H1 (cell line): ENCODE measurements around the gene C11orf54. TPM values are rescaled to one million over a fixed set of nuclear protein-coding genes. Genes with fewer than 3 reads are reported as not detected.

Experiments used
- ATF2 ChIP-seq: IDR thresholded peaks from 2 replicates; pipeline ENCODE4 v1.6.1; 2012; ENCODE audit warnings: low read length, inconsistent platforms
- ATF3 ChIP-seq: IDR thresholded peaks from 2 replicates; pipeline ENCODE4 v1.6.1; 2011; ENCODE audit warnings: low read depth, mild to moderate bottlenecking, low read length; ENCODE audit not compliant: insufficient read depth
- BACH1 ChIP-seq: IDR thresholded peaks from 2 replicates; pipeline ENCODE4 v1.6.1; 2012; ENCODE audit warnings: low read length, improper control_type of control experiment
- BRCA1 ChIP-seq: IDR thresholded peaks from 2 replicates; pipeline ENCODE4 v1.6.1; 2012; ENCODE audit warnings: low read depth, low read length, improper control_type of control experiment
- CHD2 ChIP-seq: IDR thresholded peaks from 2 replicates; pipeline ENCODE4 v1.6.1; 2012; ENCODE audit warnings: low read length, improper control_type of control experiment
- CTCF ChIP-seq, 3 experiments: IDR thresholded peaks; 1 replicate in 2 of 3; 2 replicates in 1 of 3; pipeline versions ENCODE4 v1.5.1 to v1.6.1; 2011; ENCODE audit warnings: low read length in 3 of 3, mild to moderate bottlenecking in 3 of 3, inconsistent platforms in 2 of 3, low read depth in 1 of 3, moderate library complexity in 1 of 3; ENCODE audit not compliant: insufficient read depth in 1 of 3; ENCODE audit errors: control extremely low read depth in 1 of 3
- EZH2 ChIP-seq: fragments of 200-600 bp; sonication (generic); IDR thresholded peaks from 2 replicates; pipeline ENCODE4 v1.7.1; 2012; ENCODE audit warnings: low read depth, mild to moderate bottlenecking, moderate library complexity, low read length, inconsistent platforms; ENCODE audit not compliant: severe bottlenecking
- FOSL1 ChIP-seq: IDR thresholded peaks from 2 replicates; pipeline ENCODE4 v1.6.1; 2011; ENCODE audit warnings: mild to moderate bottlenecking, low read depth, low read length, moderate library complexity; ENCODE audit not compliant: insufficient read depth
- GTF2F1 ChIP-seq: IDR thresholded peaks from 2 replicates; pipeline ENCODE4 v1.6.1; 2012; ENCODE audit warnings: low read depth, low read length, improper control_type of control experiment, borderline replicate concordance
- HDAC6 ChIP-seq: IDR thresholded peaks from one replicate; pipeline ENCODE4 v1.7.1; 2012; ENCODE audit warnings: low read depth, mild to moderate bottlenecking, inconsistent platforms, low read length, moderate library complexity
- JUN ChIP-seq: IDR thresholded peaks from 2 replicates; pipeline ENCODE4 v1.6.1; 2011; ENCODE audit warnings: low read depth, mild to moderate bottlenecking, improper control_type of control experiment, low read length
- JUND ChIP-seq: IDR thresholded peaks from 2 replicates; pipeline ENCODE4 v1.6.1; 2011; ENCODE audit warnings: mild to moderate bottlenecking, improper control_type of control experiment, low read length
- KDM1A ChIP-seq: fragments of 200-600, 300-600 bp; sonication (generic); IDR thresholded peaks from 2 replicates; pipeline ENCODE4 v1.7.1; 2016; ENCODE audit warnings: mild to moderate bottlenecking, low read length, borderline replicate concordance
- POU5F1 ChIP-seq: IDR thresholded peaks from 2 replicates; pipeline ENCODE4 v1.6.1; 2011; ENCODE audit warnings: low read depth, mild to moderate bottlenecking, low read length, moderate library complexity
- RXRA ChIP-seq: IDR thresholded peaks from 2 replicates; pipeline ENCODE4 v1.6.1; 2011; ENCODE audit warnings: low read depth, mild to moderate bottlenecking, low read length, moderate library complexity; ENCODE audit not compliant: insufficient read depth
- SAP30 ChIP-seq: fragments of 300-600 bp; sonication (generic); IDR thresholded peaks from 2 replicates; pipeline ENCODE4 v1.7.1; 2012; ENCODE audit warnings: low read length, moderate library complexity, mild to moderate bottlenecking, inconsistent platforms; ENCODE audit not compliant: insufficient read depth, insufficient replicate concordance
- SP1 ChIP-seq: IDR thresholded peaks from 2 replicates; pipeline ENCODE4 v1.6.1; 2011; ENCODE audit warnings: low read depth, low read length
- SP2 ChIP-seq: IDR thresholded peaks from 2 replicates; pipeline ENCODE4 v1.6.1; 2012; ENCODE audit warnings: mild to moderate bottlenecking, low read length, inconsistent platforms
- TAF1 ChIP-seq: IDR thresholded peaks from 2 replicates; pipeline ENCODE4 v1.6.1; 2011; ENCODE audit warnings: mild to moderate bottlenecking, low read depth, low read length
- ZNF274 ChIP-seq: IDR thresholded peaks from 2 replicates; pipeline ENCODE4 v1.7.0; 2012; ENCODE audit warnings: low read length, borderline replicate concordance; ENCODE audit errors: extremely low read depth
- polyA plus RNA-seq, 7 experiments: library from polyadenylated mRNA; depleted of rRNA in 3 of 7; stranded (reverse) in 5 of 7; unstranded in 2 of 7; fragments of >200 nt in 5 of 7; fragments of 200-250 nt in 2 of 7; gene quantifications; 1 replicate in 5 of 7; 2 replicates in 1 of 7; 4 replicates in 1 of 7; pipeline versions ENCODE4 v1.2.1 to v1.2.3, GENCODE V29; 2011 to 2013; ENCODE audit warnings: missing spikeins in 2 of 7, mixed read lengths in 2 of 7
- total RNA-seq: library from RNA; stranded (reverse); fragmentation: NEBNext Ultra II Directional; extraction: Animal tissue kit (Norgen Biotek cat#: 25700); gene quantifications from 2 replicates; pipeline ENCODE4 v1.2.1, GENCODE V29; 2021

The C11orf54 gene
- total and polyA plus RNA-seq, 2 of the 8 experiments (the other 6 are each of a cell fraction or from before 2014, with no cell fraction given) = 14.7 to 24.5 TPM

DNA sequence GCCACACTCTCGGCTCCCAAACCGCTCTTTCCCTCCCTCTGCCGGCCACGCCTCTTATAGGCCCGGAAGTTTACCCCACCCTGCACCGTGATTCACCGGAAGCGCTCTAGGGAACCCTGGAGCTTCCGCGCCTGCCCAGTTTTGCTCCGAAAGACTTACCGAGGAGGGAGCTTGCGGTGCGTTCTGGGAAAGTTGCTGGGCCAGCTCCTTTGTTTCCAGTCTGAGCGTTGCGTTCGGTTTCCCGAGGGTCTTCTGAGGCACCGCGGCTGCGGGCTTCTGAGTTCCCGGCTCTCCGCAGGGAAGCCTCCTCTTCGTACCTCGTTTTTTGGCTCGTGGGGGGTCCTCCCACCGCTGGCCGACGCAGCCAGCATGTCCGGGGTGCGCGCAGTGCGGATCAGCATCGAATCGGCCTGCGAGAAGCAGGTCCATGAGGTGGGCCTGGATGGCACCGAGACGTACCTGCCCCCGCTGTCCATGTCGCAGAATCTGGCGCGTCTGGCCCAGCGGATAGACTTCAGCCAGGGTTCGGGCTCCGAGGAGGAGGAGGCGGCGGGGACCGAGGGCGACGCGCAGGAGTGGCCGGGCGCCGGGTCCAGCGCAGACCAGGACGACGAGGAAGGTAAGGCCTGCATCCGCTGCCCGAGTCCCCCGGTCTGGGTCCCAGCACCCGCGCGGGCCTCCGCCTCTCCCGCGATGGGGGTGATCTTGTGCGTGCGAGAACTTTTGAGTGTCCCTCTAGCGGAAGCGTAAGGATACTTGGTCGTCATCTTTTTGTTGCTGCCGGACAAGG lies 42.9 kb downstream of the C11orf54 start, which contains the start of gene MED17 (continued):
- TF ChIP-seq BACH1 (no peak), TAF1 (peak; percentile 84), KDM1A (no peak), HDAC6 (no peak), CHD2 (0 out of 2 replicates have a peak, but pooled peaks have one; percentile 51), JUND (no peak), ATF3 (no peak), GTF2F1 (no peak), ATF2 (peak; percentile 42; the same call in 1 of the 2 replicates), ZNF274 (no peak), POU5F1 (no peak), EZH2 (no peak), RXRA (no peak), BRCA1 (no peak), FOSL1 (no peak), SP1 (no peak), JUN (no peak), SP2 (no peak), SAP30 (no peak), CTCF (IDR thresholded peaks at IDR 0.05; ENCODE audit: control extremely low read depth in 1 of 3, insufficient read depth in 1 of 3, low read depth in 1 of 3, low read length in 3 of 3) (peak; percentile 7 to 26 (median 21); a peak in 3 of 4 replicates)
